ENCODE measurements around the gene CPSF7.

The CPSF7 gene

DNA sequence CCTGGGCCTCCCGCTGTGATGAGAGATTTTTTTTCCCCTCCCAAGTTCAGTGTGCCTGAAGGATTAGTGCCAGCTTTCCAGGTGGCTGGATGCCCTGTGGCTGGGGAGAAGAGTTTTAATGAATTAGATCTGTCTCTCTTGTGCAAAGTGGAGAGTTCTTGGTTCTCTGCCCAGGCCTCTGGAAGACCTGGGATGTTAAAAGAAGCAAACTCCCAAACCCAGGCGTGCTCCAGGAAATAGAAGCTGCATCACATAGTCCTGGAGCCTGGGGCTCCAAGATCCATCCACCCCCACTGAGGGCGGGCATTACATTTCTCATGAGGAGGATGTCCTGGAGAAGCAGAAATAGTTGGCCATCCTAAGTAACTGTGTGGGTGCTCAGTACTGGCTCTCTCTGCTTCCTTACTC, 30.7 kb upstream of the CPSF7 start:
- TF ChIP-seq, protein P1, sequence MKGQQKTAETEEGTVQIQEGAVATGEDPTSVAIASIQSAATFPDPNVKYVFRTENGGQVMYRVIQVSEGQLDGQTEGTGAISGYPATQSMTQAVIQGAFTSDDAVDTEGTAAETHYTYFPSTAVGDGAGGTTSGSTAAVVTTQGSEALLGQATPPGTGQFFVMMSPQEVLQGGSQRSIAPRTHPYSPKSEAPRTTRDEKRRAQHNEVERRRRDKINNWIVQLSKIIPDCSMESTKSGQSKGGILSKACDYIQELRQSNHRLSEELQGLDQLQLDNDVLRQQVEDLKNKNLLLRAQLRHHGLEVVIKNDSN (IDR thresholded peaks at IDR 0.05) = no peak
- TF ChIP-seq CEBPB (IDR thresholded peaks at IDR 0.05) (no peak), EP300 (IDR thresholded peaks at IDR 0.05; ENCODE audit: borderline replicate concordance) (no peak), RAD21 (IDR thresholded peaks at IDR 0.05; ENCODE audit: low read depth) (no peak), TCF12 (IDR thresholded peaks at IDR 0.05; ENCODE audit: low read depth) (no peak), CREB1 (IDR thresholded peaks at IDR 0.05; ENCODE audit: low read depth) (no peak), REST (IDR thresholded peaks at IDR 0.05; ENCODE audit: low read depth) (no peak), TAF1 (IDR thresholded peaks at IDR 0.05; ENCODE audit: low read depth) (no peak)
- TF ChIP-seq, protein P2, sequence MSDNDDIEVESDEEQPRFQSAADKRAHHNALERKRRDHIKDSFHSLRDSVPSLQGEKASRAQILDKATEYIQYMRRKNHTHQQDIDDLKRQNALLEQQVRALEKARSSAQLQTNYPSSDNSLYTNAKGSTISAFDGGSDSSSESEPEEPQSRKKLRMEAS (IDR thresholded peaks at IDR 0.05) = no peak

DNA sequence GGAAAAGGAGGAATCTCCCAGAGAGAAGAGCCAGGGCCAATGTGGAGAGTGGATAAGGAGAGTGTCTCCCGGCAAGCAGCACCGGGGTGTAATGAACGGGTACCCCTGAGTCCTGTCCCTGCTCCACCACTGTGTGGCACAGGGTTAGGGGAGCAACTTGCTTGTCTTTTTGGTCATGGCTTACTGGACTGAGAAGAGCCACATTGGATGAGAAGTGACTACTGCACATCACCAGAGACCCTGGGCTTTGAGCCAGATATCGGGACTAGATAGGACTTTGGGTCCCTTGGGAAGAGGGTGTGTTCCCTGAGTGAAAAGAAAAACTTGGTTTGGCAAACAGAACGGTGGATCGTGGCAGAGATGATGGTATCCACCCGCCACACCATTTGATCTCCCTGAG, 24.7 kb upstream of the CPSF7 start:
- no peak for TF ChIP-seq ZBTB7A (IDR thresholded peaks at IDR 0.05; ENCODE audit: low read depth)
- no peak for TF ChIP-seq EP300 (IDR thresholded peaks at IDR 0.05; ENCODE audit: borderline replicate concordance)
- TF ChIP-seq EGR1 (IDR thresholded peaks at IDR 0.05) = no peak
- no peak for TF ChIP-seq YY1 (IDR thresholded peaks at IDR 0.05; ENCODE audit: low read depth)
- no peak for TF ChIP-seq CREB1 (IDR thresholded peaks at IDR 0.05; ENCODE audit: low read depth)
- TF ChIP-seq RAD21 (IDR thresholded peaks at IDR 0.05; ENCODE audit: low read depth) = no peak
- TF ChIP-seq TAF1 (IDR thresholded peaks at IDR 0.05; ENCODE audit: low read depth) = no peak
- no peak for TF ChIP-seq FOXM1 (IDR thresholded peaks at IDR 0.05; ENCODE audit: borderline replicate concordance, low read depth)
- no peak for TF ChIP-seq CEBPB (IDR thresholded peaks at IDR 0.05)
- no peak for TF ChIP-seq TEAD4 (IDR thresholded peaks at IDR 0.05)
- TF ChIP-seq NFIC (IDR thresholded peaks at IDR 0.05) = no peak
- TF ChIP-seq TCF12 (IDR thresholded peaks at IDR 0.05; ENCODE audit: low read depth) = no peak
- TF ChIP-seq REST (IDR thresholded peaks at IDR 0.05; ENCODE audit: low read depth) = no peak
- TF ChIP-seq, protein P1 (IDR thresholded peaks at IDR 0.05) = no peak

DNA sequence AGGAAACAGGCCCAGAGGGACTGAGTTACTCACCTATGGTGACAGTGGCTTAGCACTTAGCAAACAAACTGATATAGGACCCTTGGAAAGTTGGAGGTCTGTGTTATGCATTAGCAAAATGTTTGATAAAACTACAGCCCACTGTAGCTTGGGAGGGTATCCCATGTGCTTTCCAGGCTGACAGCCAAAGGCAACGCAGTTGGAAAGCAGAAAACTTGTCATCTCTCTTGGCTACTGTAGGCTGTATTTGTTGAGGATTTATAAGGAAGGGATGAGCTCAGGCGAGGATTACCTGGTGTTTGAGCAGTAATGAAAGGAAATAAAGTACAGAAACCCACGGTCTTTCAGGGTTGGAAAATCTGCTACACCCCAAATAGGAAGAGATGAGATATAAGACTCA, 23.9 kb upstream of the CPSF7 start:
- TF ChIP-seq RAD21 (IDR thresholded peaks at IDR 0.05; ENCODE audit: low read depth) (no peak), EP300 (IDR thresholded peaks at IDR 0.05; ENCODE audit: borderline replicate concordance) (no peak), TCF12 (IDR thresholded peaks at IDR 0.05; ENCODE audit: low read depth) (no peak), FOXM1 (IDR thresholded peaks at IDR 0.05; ENCODE audit: borderline replicate concordance, low read depth) (no peak), YY1 (IDR thresholded peaks at IDR 0.05; ENCODE audit: low read depth) (no peak), ZBTB7A (IDR thresholded peaks at IDR 0.05; ENCODE audit: low read depth) (no peak), CEBPB (IDR thresholded peaks at IDR 0.05) (no peak), TAF1 (IDR thresholded peaks at IDR 0.05; ENCODE audit: low read depth) (no peak)
- TF ChIP-seq, protein P1 (IDR thresholded peaks at IDR 0.05) = no peak
- TF ChIP-seq, protein P2 (IDR thresholded peaks at IDR 0.05) = no peak

- TF ChIP-seq, protein P2 (IDR thresholded peaks at IDR 0.05) = no peak
- TF ChIP-seq TAF1 (IDR thresholded peaks at IDR 0.05; ENCODE audit: low read depth) (no peak), REST (IDR thresholded peaks at IDR 0.05; ENCODE audit: low read depth) (no peak), RAD21 (IDR thresholded peaks at IDR 0.05; ENCODE audit: low read depth) (no peak), YY1 (IDR thresholded peaks at IDR 0.05; ENCODE audit: low read depth) (no peak)
Observed at GRCh38 chr11:61452825-61453224, 23.1 kb upstream of the CPSF7 start.
